Measurements from ENCODE around the gene USH2A. TPM values are rescaled to one million over a fixed set of nuclear protein-coding genes. Genes with fewer than 3 reads are reported as not detected.

USH2A gene
- total and polyA plus RNA-seq, 5 donors from 2014 or later, result not detected

- H3K36me3 Mint-ChIP-seq, result no peaks in the 10 kb centered on the region
- DNase-seq, result no peak
- no peak overlapping the region for H3K27ac Mint-ChIP-seq
- Histone ChIP-seq H3K27me3 (ENCODE audit: control insufficient read depth, insufficient read depth, low read length) (no peaks in the 10 kb centered on the region), H3K27ac (ENCODE audit: insufficient read depth, low read length, poor library complexity, severe bottlenecking) (no peak overlapping the region), H3K4me3 (ENCODE audit: low read depth, low read length) (no peak overlapping the region), H3K36me3 (ENCODE audit: control insufficient read depth, insufficient read depth, low read length) (no peaks in the 10 kb centered on the region), H3K9me3 (ENCODE audit: control insufficient read depth in 2 of 2, low read length in 2 of 2) (no peaks in the 10 kb centered on the region), H3K4me1 (ENCODE audit: control insufficient read depth, insufficient read depth, low read length, poor library complexity, severe bottlenecking) (no peaks in the 10 kb centered on the region)
- no peak overlapping the region for H3K4me3 Mint-ChIP-seq
- no peaks in the 10 kb centered on the region for H3K27me3 Mint-ChIP-seq
- H3K9me3 Mint-ChIP-seq, result peaks cover 0 to 17% (median 4%) of the 10 kb centered on the region in 7 donors
- H3K4me1 Mint-ChIP-seq, result no peaks in the 10 kb centered on the region
- ATAC-seq (ENCODE audit: low read depth in 2 of 2), result no peak
Measured at GRCh38 chr1:216246577-216247203, 176.6 kb downstream of the USH2A start.

- H3K9me3 ChIP-seq (ENCODE audit: control insufficient read depth in 2 of 2, low read length in 2 of 2), result no peaks in the 10 kb centered on the region
- Mint-ChIP-seq H3K9me3 (peaks cover 0 to 17% (median 3%) of the 10 kb centered on the region in 7 donors), H3K36me3 (no peaks in the 10 kb centered on the region), H3K4me1 (no peaks in the 10 kb centered on the region), H3K27ac (no peak overlapping the region), H3K27me3 (no peaks in the 10 kb centered on the region), H3K4me3 (no peak overlapping the region)
- DNase-seq (no peak), ATAC-seq (ENCODE audit: low read depth in 2 of 2) (no peak)
- no peaks in the 10 kb centered on the region for H3K27me3 ChIP-seq (ENCODE audit: control insufficient read depth, insufficient read depth, low read length)
- no peaks in the 10 kb centered on the region for H3K4me1 ChIP-seq (ENCODE audit: control insufficient read depth, insufficient read depth, low read length, poor library complexity, severe bottlenecking)
- no peak overlapping the region for H3K4me3 ChIP-seq (ENCODE audit: low read depth, low read length)
- H3K27ac ChIP-seq (ENCODE audit: insufficient read depth, low read length, poor library complexity, severe bottlenecking), result no peak overlapping the region
- H3K36me3 ChIP-seq (ENCODE audit: control insufficient read depth, insufficient read depth, low read length), result no peaks in the 10 kb centered on the region
Measured at GRCh38 chr1:216238844-216239243, 184.4 kb downstream of the USH2A start.

DNA sequence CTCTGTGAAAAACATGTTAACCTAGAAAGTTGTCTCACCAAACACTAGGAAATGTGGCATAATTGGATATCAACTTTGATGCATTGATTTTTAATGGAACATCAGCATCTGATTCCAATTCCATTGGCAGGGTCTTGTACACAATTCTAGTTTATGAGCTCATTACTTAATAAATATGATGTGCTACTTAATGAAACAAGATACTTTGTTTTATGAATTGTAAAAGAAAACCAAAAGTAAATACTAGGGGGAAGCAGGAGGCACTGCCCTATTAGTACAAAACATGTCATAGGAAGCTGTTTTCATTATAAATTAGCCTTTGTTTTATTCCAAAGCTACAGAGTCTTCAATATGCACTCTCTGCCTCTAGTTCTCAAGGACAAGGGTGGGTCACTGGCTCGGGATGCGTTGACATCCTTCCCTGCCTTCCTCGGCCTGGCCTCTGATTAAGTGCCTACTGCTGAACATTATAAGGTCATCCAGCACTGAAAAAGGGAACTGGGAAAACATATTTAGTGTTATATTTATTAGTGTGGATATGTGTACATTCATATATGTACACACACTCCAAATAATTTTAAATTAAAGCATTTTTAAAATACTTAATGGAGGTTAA, 185.2 kb downstream of the USH2A start:
- Mint-ChIP-seq H3K27me3 (no peaks in the 10 kb centered on the region), H3K27ac (no peak overlapping the region), H3K36me3 (no peaks in the 10 kb centered on the region), H3K9me3 (peaks cover 0 to 18% (median 6%) of the 10 kb centered on the region in 7 donors), H3K4me3 (no peak overlapping the region), H3K4me1 (no peaks in the 10 kb centered on the region)
- no peak overlapping the region for H3K4me3 ChIP-seq (ENCODE audit: low read depth, low read length)
- H3K27ac ChIP-seq (ENCODE audit: insufficient read depth, low read length, poor library complexity, severe bottlenecking), result no peak overlapping the region
- no peaks in the 10 kb centered on the region for H3K9me3 ChIP-seq (ENCODE audit: control insufficient read depth in 2 of 2, low read length in 2 of 2)
- no peak for DNase-seq
- H3K4me1 ChIP-seq (ENCODE audit: control insufficient read depth, insufficient read depth, low read length, poor library complexity, severe bottlenecking), result no peaks in the 10 kb centered on the region
- ATAC-seq (ENCODE audit: low read depth in 2 of 2), result no peak
- H3K36me3 ChIP-seq (ENCODE audit: control insufficient read depth, insufficient read depth, low read length), result no peaks in the 10 kb centered on the region
- no peaks in the 10 kb centered on the region for H3K27me3 ChIP-seq (ENCODE audit: control insufficient read depth, insufficient read depth, low read length)

- DNase-seq, result no peak
Measured at GRCh38 chr1:216224233-216224632, 199.0 kb downstream of the USH2A start.

GRCh38 chr1:216223486-216223885, 199.8 kb downstream of the USH2A start:
- no peaks in the 10 kb centered on the region for H3K27me3 Mint-ChIP-seq
- Histone ChIP-seq H3K36me3 (ENCODE audit: control insufficient read depth, insufficient read depth, low read length) (no peaks in the 10 kb centered on the region), H3K4me3 (ENCODE audit: low read depth, low read length) (no peak overlapping the region), H3K27me3 (ENCODE audit: control insufficient read depth, insufficient read depth, low read length) (no peaks in the 10 kb centered on the region), H3K9me3 (ENCODE audit: control insufficient read depth in 2 of 2, low read length in 2 of 2) (peaks cover 0 to 6% of the 10 kb centered on the region in 2 experiments), H3K27ac (ENCODE audit: insufficient read depth, low read length, poor library complexity, severe bottlenecking) (no peak overlapping the region), H3K4me1 (ENCODE audit: control insufficient read depth, insufficient read depth, low read length, poor library complexity, severe bottlenecking) (no peaks in the 10 kb centered on the region)
- no peak overlapping the region for H3K4me3 Mint-ChIP-seq
- no peak overlapping the region for H3K27ac Mint-ChIP-seq
- H3K4me1 Mint-ChIP-seq, result peaks cover 0 to 2% (median 0%) of the 10 kb centered on the region in 4 donors
- no peak for DNase-seq
- no peaks in the 10 kb centered on the region for H3K36me3 Mint-ChIP-seq
- H3K9me3 Mint-ChIP-seq, result peaks cover 6 to 14% (median 9%) of the 10 kb centered on the region in 7 donors
- no peak for ATAC-seq (ENCODE audit: low read depth in 2 of 2)

More at GRCh38 chr1:216224233-216224632, 199.0 kb downstream of the USH2A start:
- no peak for ATAC-seq (ENCODE audit: low read depth in 2 of 2)
- Histone ChIP-seq H3K9me3 (ENCODE audit: control insufficient read depth in 2 of 2, low read length in 2 of 2) (peaks cover 0 to 6% of the 10 kb centered on the region in 2 experiments), H3K36me3 (ENCODE audit: control insufficient read depth, insufficient read depth, low read length) (no peaks in the 10 kb centered on the region), H3K4me1 (ENCODE audit: control insufficient read depth, insufficient read depth, low read length, poor library complexity, severe bottlenecking) (no peaks in the 10 kb centered on the region), H3K27me3 (ENCODE audit: control insufficient read depth, insufficient read depth, low read length) (no peaks in the 10 kb centered on the region), H3K27ac (ENCODE audit: insufficient read depth, low read length, poor library complexity, severe bottlenecking) (no peak overlapping the region), H3K4me3 (ENCODE audit: low read depth, low read length) (no peak overlapping the region)
- Mint-ChIP-seq H3K27ac (no peak overlapping the region), H3K36me3 (no peaks in the 10 kb centered on the region), H3K27me3 (no peaks in the 10 kb centered on the region), H3K4me3 (no peak overlapping the region), H3K9me3 (peaks cover 6 to 15% (median 9%) of the 10 kb centered on the region in 7 donors), H3K4me1 (peaks cover 0 to 2% (median 0%) of the 10 kb centered on the region in 4 donors)

DNA sequence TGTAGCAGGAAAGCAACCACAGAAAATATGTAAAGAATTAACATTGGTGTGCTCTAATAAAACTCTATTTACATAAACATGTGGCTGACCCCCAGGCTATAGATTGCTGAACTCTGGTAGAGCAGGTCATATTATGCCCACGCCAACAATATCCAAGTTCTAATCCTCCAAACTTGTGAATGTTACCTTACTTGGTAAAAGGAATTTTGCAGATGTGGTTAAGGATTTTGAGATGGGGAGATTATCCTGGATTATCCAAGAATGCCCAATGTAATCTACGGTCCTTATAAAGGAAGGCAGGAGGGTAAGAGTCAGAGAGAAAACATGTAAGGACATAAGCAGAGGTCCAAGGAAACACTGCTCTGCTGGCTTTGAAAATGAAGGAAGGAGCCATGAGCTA, 201.0 kb downstream of the USH2A start:
- no peaks in the 10 kb centered on the region for H3K27me3 ChIP-seq (ENCODE audit: control insufficient read depth, insufficient read depth, low read length)
- Mint-ChIP-seq H3K27ac (no peak overlapping the region), H3K27me3 (no peaks in the 10 kb centered on the region), H3K4me1 (peaks cover 0 to 2% (median 0%) of the 10 kb centered on the region in 4 donors), H3K36me3 (no peaks in the 10 kb centered on the region), H3K4me3 (no peak overlapping the region), H3K9me3 (peaks cover 3 to 9% (median 6%) of the 10 kb centered on the region in 7 donors)
- H3K27ac ChIP-seq (ENCODE audit: insufficient read depth, low read length, poor library complexity, severe bottlenecking), result no peak overlapping the region
- no peaks in the 10 kb centered on the region for H3K36me3 ChIP-seq (ENCODE audit: control insufficient read depth, insufficient read depth, low read length)
- no peaks in the 10 kb centered on the region for H3K9me3 ChIP-seq (ENCODE audit: control insufficient read depth in 2 of 2, low read length in 2 of 2)
- no peaks in the 10 kb centered on the region for H3K4me1 ChIP-seq (ENCODE audit: control insufficient read depth, insufficient read depth, low read length, poor library complexity, severe bottlenecking)
- no peak overlapping the region for H3K4me3 ChIP-seq (ENCODE audit: low read depth, low read length)
- DNase-seq (no peak), ATAC-seq (ENCODE audit: low read depth in 2 of 2) (no peak)

- Mint-ChIP-seq H3K27ac (no peak overlapping the region), H3K27me3 (no peaks in the 10 kb centered on the region)
Measured at GRCh38 chr1:216221260-216221700, 202.0 kb downstream of the USH2A start.

More at GRCh38 chr1:216221260-216221700, 202.0 kb downstream of the USH2A start:
- H3K36me3 Mint-ChIP-seq, result no peaks in the 10 kb centered on the region
- H3K36me3 ChIP-seq (ENCODE audit: control insufficient read depth, insufficient read depth, low read length), result no peaks in the 10 kb centered on the region
- DNase-seq, result peak in 1 of 3 donors; percentile 20
- peak overlapping the region in 2 of 4 donors; percentile 37 to 68 for H3K4me3 Mint-ChIP-seq
- no peak overlapping the region for H3K27ac ChIP-seq (ENCODE audit: insufficient read depth, low read length, poor library complexity, severe bottlenecking)
- no peaks in the 10 kb centered on the region for H3K27me3 ChIP-seq (ENCODE audit: control insufficient read depth, insufficient read depth, low read length)
- no peaks in the 10 kb centered on the region for H3K4me1 ChIP-seq (ENCODE audit: control insufficient read depth, insufficient read depth, low read length, poor library complexity, severe bottlenecking)
- peaks cover 2 to 13% (median 4%) of the 10 kb centered on the region in 7 donors for H3K9me3 Mint-ChIP-seq
- no peak for ATAC-seq (ENCODE audit: low read depth in 2 of 2)
- H3K4me3 ChIP-seq (ENCODE audit: low read depth, low read length), result peak overlapping the region; percentile 29
- H3K9me3 ChIP-seq (ENCODE audit: control insufficient read depth in 2 of 2, low read length in 2 of 2), result peaks cover 0 to under 1% of the 10 kb centered on the region in 2 experiments
- H3K4me1 Mint-ChIP-seq, result peaks cover 0 to 2% (median 0%) of the 10 kb centered on the region in 4 donors

Measured in CD4-positive, CD25-positive, alpha-beta regulatory T cell (primary cell).